ENCODE data around the gene IL1R1.

Gene IL1R1

GRCh38 chr2:102206666-102207341 is 64.3 kb downstream of the IL1R1 start:
- no peak for DNase-seq (ENCODE audit: low read depth, low spot score)

- no peak for DNase-seq (ENCODE audit: low read depth, low spot score)
Observed at GRCh38 chr2:102208774-102209173, 66.2 kb downstream of the IL1R1 start.

DNA sequence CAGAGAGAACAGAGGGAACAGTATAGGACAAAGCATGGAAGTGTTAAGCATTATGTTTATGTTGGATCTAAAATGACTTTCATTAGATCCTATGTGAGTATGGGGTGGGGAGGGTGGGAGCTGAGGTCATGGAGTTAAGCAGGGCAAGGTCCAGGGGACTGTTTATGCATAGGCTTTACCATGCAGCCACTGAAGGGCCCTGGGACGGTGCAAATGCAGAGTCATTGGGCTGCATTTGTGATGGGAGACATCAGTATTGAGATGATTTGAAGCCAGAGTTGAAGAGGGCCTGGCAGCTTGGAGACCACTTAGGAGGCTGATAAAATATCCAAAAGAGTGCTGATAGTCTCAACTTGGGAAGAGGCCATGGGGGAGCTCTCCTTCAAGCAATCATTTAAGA is 66.9 kb downstream of the IL1R1 start:
- no peak for DNase-seq (ENCODE audit: low read depth, low spot score)

DNA sequence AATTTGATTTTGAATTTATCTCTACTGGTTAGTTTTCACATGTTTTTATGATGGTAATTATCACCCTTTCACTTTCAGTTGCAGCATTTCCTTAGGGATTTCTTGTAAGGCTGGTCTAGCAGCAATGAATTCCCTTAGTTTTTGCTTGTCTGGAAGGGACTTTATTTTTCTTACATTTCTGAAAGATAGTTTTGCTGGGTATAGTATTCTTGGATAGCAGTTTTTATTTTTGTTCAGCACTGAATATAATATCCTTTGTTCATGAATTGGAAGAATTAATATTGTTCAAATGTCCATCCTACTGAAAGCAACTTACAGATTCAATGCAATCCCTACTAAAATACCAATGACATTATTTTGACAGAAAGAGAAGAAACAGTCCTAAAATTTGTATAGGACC is 74.5 kb downstream of the IL1R1 start:
- DNase-seq (ENCODE audit: low read depth, low spot score) = no peak

DNA sequence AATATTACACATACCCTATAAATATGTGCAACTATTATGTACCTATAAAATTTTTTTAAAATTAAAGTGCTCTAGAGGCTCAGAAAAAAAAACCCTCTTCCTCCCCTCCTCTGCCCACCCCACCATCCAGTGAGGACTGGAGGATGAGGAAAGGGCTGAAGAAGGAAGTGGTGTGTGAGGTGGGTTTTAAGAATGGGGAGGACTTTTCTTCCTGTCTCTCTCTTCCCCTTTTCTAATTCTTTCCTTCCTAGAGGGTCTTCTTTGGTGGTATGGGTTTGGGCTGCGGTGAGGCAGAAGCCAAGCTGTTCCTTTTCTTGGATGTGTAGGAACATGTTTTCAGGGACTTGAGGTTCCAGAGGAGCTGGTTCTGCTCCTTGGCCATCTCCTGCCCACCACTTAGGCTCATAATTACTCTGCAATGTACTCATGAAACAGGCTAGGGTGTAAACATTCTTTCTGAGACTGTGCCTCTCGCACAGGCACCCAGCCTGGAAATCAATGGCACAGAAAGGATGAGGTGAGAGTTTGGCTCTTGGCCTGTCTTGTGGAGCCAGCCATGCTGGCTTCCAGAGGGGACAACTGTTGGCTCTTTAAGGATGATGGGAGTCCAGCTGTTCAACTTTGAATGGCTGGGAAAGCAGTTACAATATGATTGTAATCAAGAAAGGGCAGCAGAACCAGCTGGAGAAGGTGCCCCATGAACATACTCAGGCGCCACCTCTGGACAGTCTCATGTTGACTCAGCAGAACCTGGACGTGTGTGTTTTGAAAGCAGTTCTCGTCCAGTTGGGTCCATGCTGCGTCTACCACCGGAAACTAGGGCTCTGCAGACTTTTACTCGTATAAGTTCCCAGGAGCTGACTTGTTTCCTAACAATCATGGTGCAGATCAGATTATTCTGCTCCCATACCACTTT is 82.5 kb downstream of the IL1R1 start:
- no peak for DNase-seq (ENCODE audit: low read depth, low spot score)

DNA sequence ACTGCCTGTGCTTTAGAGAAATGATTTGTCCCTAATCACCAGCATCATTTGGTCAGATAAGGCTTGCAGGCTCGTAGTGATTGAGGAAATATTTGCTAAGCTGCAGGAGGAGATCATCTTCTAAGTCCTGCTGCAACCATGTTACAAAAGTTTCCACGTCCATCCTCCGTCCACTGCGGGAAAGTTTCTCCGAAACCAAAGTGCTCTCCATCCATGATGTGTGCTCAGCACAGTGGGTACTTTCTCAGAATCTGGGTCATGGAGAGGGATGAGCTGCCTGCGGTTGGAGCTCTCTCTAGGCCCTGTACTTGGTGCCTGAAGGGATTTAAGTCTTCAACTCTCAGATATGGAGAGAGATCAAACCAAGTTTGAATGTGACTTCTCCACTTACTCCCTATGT is 83.6 kb downstream of the IL1R1 start:
- DNase-seq (ENCODE audit: low read depth, low spot score) = no peak

- DNase-seq (ENCODE audit: low read depth, low spot score) = no peak
Observed at GRCh38 chr2:102226612-102227391, 84.3 kb downstream of the IL1R1 start.

- no peak for DNase-seq (ENCODE audit: low read depth, low spot score)
Observed at GRCh38 chr2:102229141-102229769, 86.7 kb downstream of the IL1R1 start.
